GM23338 (cell line): ENCODE measurements around the gene PPP4R3A.

Experiments
- CREB1 ChIP-seq: fragments of 250-450 bp; sonication (Bioruptor Pico); IDR thresholded peaks from 2 replicates; pipeline ENCODE4 v1.5.0; 2020; ENCODE audit warnings: low read depth, mild to moderate bottlenecking, moderate library complexity
- CTCF ChIP-seq, 2 experiments: fragments of 200-600 bp in 1 of 2; sonication (generic) in 1 of 2; conservative IDR thresholded peaks; 2 replicates each; pipeline versions ENCODE4 v1.5.1 to v1.6.1; 2016 to 2017; ENCODE audit warnings: antibody characterized with exemption in 2 of 2, low read depth in 2 of 2, mild to moderate bottlenecking in 2 of 2, moderate library complexity in 1 of 2
- EZH2 ChIP-seq: fragments of 200-600 bp; sonication (generic); IDR thresholded peaks from one replicate; pipeline ENCODE4 v1.8.0; 2017; ENCODE audit warnings: antibody characterized with exemption, mild to moderate bottlenecking, low read depth; ENCODE audit not compliant: unreplicated experiment
- EZH2phosphoT487 ChIP-seq: fragments of 200-600 bp; sonication (generic); IDR thresholded peaks from one replicate; pipeline ENCODE4 v1.8.1; 2018; ENCODE audit warnings: antibody characterized with exemption; ENCODE audit not compliant: unreplicated experiment
- JUNB ChIP-seq: IDR thresholded peaks from one replicate; pipeline ENCODE4 v1.6.1; 2016; ENCODE audit warnings: antibody characterized with exemption; ENCODE audit not compliant: unreplicated experiment
- NANOG ChIP-seq: IDR thresholded peaks from 2 replicates; pipeline ENCODE4 v1.6.1; 2016; ENCODE audit warnings: antibody characterized with exemption, borderline replicate concordance
- POLR2AphosphoS5 ChIP-seq: IDR thresholded peaks from 2 replicates; pipeline ENCODE4 v1.6.1; 2016; ENCODE audit warnings: antibody characterized with exemption, low read depth
- REST ChIP-seq: IDR thresholded peaks from one replicate; pipeline ENCODE4 v1.6.1; 2018; ENCODE audit warnings: antibody characterized with exemption; ENCODE audit not compliant: unreplicated experiment
- STAT1 ChIP-seq: IDR thresholded peaks from one replicate; pipeline ENCODE4 v1.6.1; 2016; ENCODE audit warnings: antibody characterized with exemption; ENCODE audit not compliant: unreplicated experiment
- ZNF331 ChIP-seq: fragments of 250-450 bp; sonication (Bioruptor Pico); IDR thresholded peaks from 2 replicates; pipeline ENCODE4 v1.5.0; 2020; ENCODE audit warnings: low read depth, mild to moderate bottlenecking, moderate library complexity
- TF ChIP-seq, protein P1 (sequence below): fragments of 250-450 bp; sonication (Bioruptor Pico); IDR thresholded peaks from 2 replicates; pipeline ENCODE4 v1.5.0; 2020; ENCODE audit warnings: mild to moderate bottlenecking, moderate library complexity
- TF ChIP-seq, protein P2 (sequence below): IDR thresholded peaks from 2 replicates; pipeline ENCODE4 v1.6.1; 2016; ENCODE audit warnings: antibody characterized with exemption

GRCh38 chr14:91454580-91454979 lies 55.5 kb downstream of the PPP4R3A start:
- no peak for TF ChIP-seq CTCF (conservative IDR thresholded peaks at IDR 0.05; ENCODE audit: low read depth in 2 of 2)
- no peak for TF ChIP-seq POLR2AphosphoS5
- TF ChIP-seq EZH2, result no peak
- no peak for TF ChIP-seq CREB1 (CRISPR knock-in tag)
- TF ChIP-seq REST, result no peak
- TF ChIP-seq, protein P1, sequence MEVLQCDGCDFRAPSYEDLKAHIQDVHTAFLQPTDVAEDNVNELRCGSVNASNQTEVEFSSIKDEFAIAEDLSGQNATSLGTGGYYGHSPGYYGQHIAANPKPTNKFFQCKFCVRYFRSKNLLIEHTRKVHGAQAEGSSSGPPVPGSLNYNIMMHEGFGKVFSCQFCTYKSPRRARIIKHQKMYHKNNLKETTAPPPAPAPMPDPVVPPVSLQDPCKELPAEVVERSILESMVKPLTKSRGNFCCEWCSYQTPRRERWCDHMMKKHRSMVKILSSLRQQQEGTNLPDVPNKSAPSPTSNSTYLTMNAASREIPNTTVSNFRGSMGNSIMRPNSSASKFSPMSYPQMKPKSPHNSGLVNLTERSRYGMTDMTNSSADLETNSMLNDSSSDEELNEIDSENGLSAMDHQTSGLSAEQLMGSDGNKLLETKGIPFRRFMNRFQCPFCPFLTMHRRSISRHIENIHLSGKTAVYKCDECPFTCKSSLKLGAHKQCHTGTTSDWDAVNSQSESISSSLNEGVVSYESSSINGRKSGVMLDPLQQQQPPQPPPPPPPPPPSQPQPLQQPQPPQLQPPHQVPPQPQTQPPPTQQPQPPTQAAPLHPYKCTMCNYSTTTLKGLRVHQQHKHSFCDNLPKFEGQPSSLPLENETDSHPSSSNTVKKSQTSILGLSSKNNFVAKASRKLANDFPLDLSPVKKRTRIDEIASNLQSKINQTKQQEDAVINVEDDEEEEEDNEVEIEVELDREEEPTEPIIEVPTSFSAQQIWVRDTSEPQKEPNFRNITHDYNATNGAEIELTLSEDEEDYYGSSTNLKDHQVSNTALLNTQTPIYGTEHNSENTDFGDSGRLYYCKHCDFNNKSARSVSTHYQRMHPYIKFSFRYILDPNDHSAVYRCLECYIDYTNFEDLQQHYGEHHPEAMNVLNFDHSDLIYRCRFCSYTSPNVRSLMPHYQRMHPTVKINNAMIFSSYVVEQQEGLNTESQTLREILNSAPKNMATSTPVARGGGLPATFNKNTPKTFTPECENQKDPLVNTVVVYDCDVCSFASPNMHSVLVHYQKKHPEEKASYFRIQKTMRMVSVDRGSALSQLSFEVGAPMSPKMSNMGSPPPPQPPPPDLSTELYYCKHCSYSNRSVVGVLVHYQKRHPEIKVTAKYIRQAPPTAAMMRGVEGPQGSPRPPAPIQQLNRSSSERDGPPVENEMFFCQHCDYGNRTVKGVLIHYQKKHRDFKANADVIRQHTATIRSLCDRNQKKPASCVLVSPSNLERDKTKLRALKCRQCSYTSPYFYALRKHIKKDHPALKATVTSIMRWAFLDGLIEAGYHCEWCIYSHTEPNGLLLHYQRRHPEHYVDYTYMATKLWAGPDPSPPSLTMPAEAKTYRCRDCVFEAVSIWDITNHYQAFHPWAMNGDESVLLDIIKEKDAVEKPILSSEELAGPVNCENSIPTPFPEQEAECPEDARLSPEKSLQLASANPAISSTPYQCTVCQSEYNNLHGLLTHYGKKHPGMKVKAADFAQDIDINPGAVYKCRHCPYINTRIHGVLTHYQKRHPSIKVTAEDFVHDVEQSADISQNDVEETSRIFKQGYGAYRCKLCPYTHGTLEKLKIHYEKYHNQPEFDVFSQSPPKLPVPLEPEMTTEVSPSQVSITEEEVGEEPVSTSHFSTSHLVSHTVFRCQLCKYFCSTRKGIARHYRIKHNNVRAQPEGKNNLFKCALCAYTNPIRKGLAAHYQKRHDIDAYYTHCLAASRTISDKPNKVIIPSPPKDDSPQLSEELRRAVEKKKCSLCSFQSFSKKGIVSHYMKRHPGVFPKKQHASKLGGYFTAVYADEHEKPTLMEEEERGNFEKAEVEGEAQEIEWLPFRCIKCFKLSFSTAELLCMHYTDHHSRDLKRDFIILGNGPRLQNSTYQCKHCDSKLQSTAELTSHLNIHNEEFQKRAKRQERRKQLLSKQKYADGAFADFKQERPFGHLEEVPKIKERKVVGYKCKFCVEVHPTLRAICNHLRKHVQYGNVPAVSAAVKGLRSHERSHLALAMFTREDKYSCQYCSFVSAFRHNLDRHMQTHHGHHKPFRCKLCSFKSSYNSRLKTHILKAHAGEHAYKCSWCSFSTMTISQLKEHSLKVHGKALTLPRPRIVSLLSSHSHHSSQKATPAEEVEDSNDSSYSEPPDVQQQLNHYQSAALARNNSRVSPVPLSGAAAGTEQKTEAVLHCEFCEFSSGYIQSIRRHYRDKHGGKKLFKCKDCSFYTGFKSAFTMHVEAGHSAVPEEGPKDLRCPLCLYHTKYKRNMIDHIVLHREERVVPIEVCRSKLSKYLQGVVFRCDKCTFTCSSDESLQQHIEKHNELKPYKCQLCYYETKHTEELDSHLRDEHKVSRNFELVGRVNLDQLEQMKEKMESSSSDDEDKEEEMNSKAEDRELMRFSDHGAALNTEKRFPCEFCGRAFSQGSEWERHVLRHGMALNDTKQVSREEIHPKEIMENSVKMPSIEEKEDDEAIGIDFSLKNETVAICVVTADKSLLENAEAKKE (CRISPR knock-in tag), result no peak
- TF ChIP-seq EZH2phosphoT487, result no peak
- no peak for TF ChIP-seq STAT1
- TF ChIP-seq, protein P2, sequence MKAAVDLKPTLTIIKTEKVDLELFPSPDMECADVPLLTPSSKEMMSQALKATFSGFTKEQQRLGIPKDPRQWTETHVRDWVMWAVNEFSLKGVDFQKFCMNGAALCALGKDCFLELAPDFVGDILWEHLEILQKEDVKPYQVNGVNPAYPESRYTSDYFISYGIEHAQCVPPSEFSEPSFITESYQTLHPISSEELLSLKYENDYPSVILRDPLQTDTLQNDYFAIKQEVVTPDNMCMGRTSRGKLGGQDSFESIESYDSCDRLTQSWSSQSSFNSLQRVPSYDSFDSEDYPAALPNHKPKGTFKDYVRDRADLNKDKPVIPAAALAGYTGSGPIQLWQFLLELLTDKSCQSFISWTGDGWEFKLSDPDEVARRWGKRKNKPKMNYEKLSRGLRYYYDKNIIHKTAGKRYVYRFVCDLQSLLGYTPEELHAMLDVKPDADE, result no peak
- no peak for TF ChIP-seq JUNB
- TF ChIP-seq NANOG, result no peak
- TF ChIP-seq ZNF331 (CRISPR knock-in tag), result no peak
